ENCODE results near the gene KRT12.

The KRT12 gene

GRCh38 chr17:40866838-40867237, at the start of gene KRT12:
Gene KRT12, minus strand, starts transcription at chr17:40867223. Its CDS starts 37 bp downstream, at chr17:40867186.
- DNase-seq (ENCODE audit: low read depth in 2 of 3, low spot score in 1 of 3), result no peak

GRCh38 chr17:40916366-40916765, 49.3 kb upstream of the KRT12 start:
- no peak for DNase-seq (ENCODE audit: low read depth in 2 of 3, low spot score in 1 of 3)

GRCh38 chr17:40915721-40916256, 48.8 kb upstream of the KRT12 start:
- no peak for DNase-seq (ENCODE audit: low read depth in 2 of 3, low spot score in 1 of 3)

- DNase-seq (ENCODE audit: low read depth in 2 of 3, low spot score in 1 of 3), result no peak
These were observed 48.2 kb upstream of the KRT12 start for GRCh38 chr17:40915199-40915661.

- DNase-seq (ENCODE audit: low read depth in 2 of 3, low spot score in 1 of 3), result no peak
These were observed 47.2 kb upstream of the KRT12 start for GRCh38 chr17:40914075-40914855.

GRCh38 chr17:40912486-40913210, 45.6 kb upstream of the KRT12 start:
- no peak for DNase-seq (ENCODE audit: low read depth in 2 of 3, low spot score in 1 of 3)

- no peak for DNase-seq (ENCODE audit: low read depth in 2 of 3, low spot score in 1 of 3)
These were observed 43.4 kb upstream of the KRT12 start for GRCh38 chr17:40910441-40910841.

- no peak for DNase-seq (ENCODE audit: low read depth in 2 of 3, low spot score in 1 of 3)
These were observed 42.7 kb upstream of the KRT12 start for GRCh38 chr17:40909755-40910154.

GRCh38 chr17:40909351-40909750, 42.3 kb upstream of the KRT12 start:
- DNase-seq (ENCODE audit: low read depth in 2 of 3, low spot score in 1 of 3), result peak; percentile 47 to 58 (median 54)

- DNase-seq (ENCODE audit: low read depth in 2 of 3, low spot score in 1 of 3), result no peak
These were observed 39.6 kb upstream of the KRT12 start for GRCh38 chr17:40906613-40907012.

- DNase-seq (ENCODE audit: low read depth in 2 of 3, low spot score in 1 of 3), result no peak
These were observed 38.3 kb upstream of the KRT12 start for GRCh38 chr17:40905370-40905769.

- DNase-seq (ENCODE audit: low read depth in 2 of 3, low spot score in 1 of 3), result no peak
These were observed 36.3 kb upstream of the KRT12 start for GRCh38 chr17:40903129-40903847.

GRCh38 chr17:40902498-40902897, 35.5 kb upstream of the KRT12 start:
- no peak for DNase-seq (ENCODE audit: low read depth in 2 of 3, low spot score in 1 of 3)

- no peak for DNase-seq (ENCODE audit: low read depth in 2 of 3, low spot score in 1 of 3)
These were observed 35.0 kb upstream of the KRT12 start for GRCh38 chr17:40901981-40902474.

GRCh38 chr17:40900809-40901356, 33.9 kb upstream of the KRT12 start:
- no peak for DNase-seq (ENCODE audit: low read depth in 2 of 3, low spot score in 1 of 3)

GRCh38 chr17:40896916-40897455, 30.0 kb upstream of the KRT12 start:
- no peak for DNase-seq (ENCODE audit: low read depth in 2 of 3, low spot score in 1 of 3)

GRCh38 chr17:40895106-40895730, 28.2 kb upstream of the KRT12 start:
- DNase-seq (ENCODE audit: low read depth in 2 of 3, low spot score in 1 of 3), result no peak

- DNase-seq (ENCODE audit: low read depth in 2 of 3, low spot score in 1 of 3), result no peak
These were observed 21.2 kb upstream of the KRT12 start for GRCh38 chr17:40888196-40888720.

GRCh38 chr17:40886090-40886489, 19.1 kb upstream of the KRT12 start:
- no peak for DNase-seq (ENCODE audit: low read depth in 2 of 3, low spot score in 1 of 3)
